Body of pancreas (tissue), 4 donors: ENCODE data around the gene COL4A2. TPM values are rescaled to one million over a fixed set of nuclear protein-coding genes. Genes with fewer than 3 reads are reported as not detected.

ENCODE experiments used
- ATAC-seq: fragments of 150-250 bp; one replicate; pipeline ENCODE4 v1.9.1; 2016
- DNase-seq, 4 donors: peaks; one replicate each; pipeline ENCODE4 v3.0.0-alpha.2; 2019
- H3K27ac ChIP-seq, 4 donors: fragments of 200-600 bp; sonication (generic); 1 replicate in 3 of 4; 2 replicates in 1 of 4; pipeline versions ENCODE4 v1.5.1 to v1.6.1; 2016 to 2019; ENCODE audit warnings: mild to moderate bottlenecking in 1 of 4, mixed read lengths in 1 of 4, moderate library complexity in 1 of 4
- H3K27me3 ChIP-seq, 2 donors: fragments of 200-600 bp; sonication (generic); one replicate each; pipeline ENCODE4 v1.6.0; 2016; ENCODE audit warnings: mild to moderate bottlenecking in 1 of 2
- H3K36me3 ChIP-seq, 2 donors: fragments of 200-600 bp; sonication (generic); replicated peaks in 1 of 2; 2 replicates each; pipeline ENCODE4 v1.5.1; 2016; ENCODE audit warnings: low read depth in 2 of 2; ENCODE audit not compliant: insufficient read depth in 1 of 2
- H3K4me1 ChIP-seq: fragments of 200-600 bp; sonication (generic); one replicate; pipeline ENCODE4 v1.6.0; 2016
- H3K4me3 ChIP-seq, 2 donors: fragments of 200-600 bp; sonication (generic); 1 replicate in 1 of 2; 2 replicates in 1 of 2; pipeline ENCODE4 v1.5.1; 2016 to 2019
- H3K9me3 ChIP-seq, 3 donors: fragments of 200-600 bp; sonication (generic); 1 replicate in 2 of 3; 2 replicates in 1 of 3; pipeline ENCODE4 v1.5.1; 2016
- POLR2A ChIP-seq, 3 donors: fragments of 450-650 bp; IDR thresholded peaks; one replicate each; pipeline ENCODE4 v1.6.1; 2016; ENCODE audit warnings: antibody characterized with exemption in 3 of 3, mild to moderate bottlenecking in 2 of 3
- WGBS, 2 donors: methylation state at CpG; one replicate each; pipeline ENCODE4 v1.1.5; 2017; 5-methylcytosine and 5-hydroxymethylcytosine counted together
- intact Hi-C: fragments of 100-400 bp; cut with DNase I; formaldehyde crosslinking; loops from one replicate; pipeline ENCODE4 v1.15.1; 2023
- total RNA-seq, 2 donors: library from RNA; depleted of rRNA; stranded (reverse); fragments of >200 nt; gene quantifications; one replicate each; pipeline ENCODE4 v1.1.0, GENCODE V29; 2016
- TF ChIP-seq, protein P1 (sequence below), 7 experiments: fragments of 450-650 bp in 4 of 7; fragments of 200-600 bp in 3 of 7; sonication (generic) in 3 of 7; IDR thresholded peaks; one replicate each; pipeline ENCODE4 v1.5.1; 2016 to 2019; ENCODE audit warnings: antibody characterized with exemption in 7 of 7

COL4A2 gene
- total RNA-seq, 2 donors from 2014 or later, result 69.3 to 230 TPM

DNA sequence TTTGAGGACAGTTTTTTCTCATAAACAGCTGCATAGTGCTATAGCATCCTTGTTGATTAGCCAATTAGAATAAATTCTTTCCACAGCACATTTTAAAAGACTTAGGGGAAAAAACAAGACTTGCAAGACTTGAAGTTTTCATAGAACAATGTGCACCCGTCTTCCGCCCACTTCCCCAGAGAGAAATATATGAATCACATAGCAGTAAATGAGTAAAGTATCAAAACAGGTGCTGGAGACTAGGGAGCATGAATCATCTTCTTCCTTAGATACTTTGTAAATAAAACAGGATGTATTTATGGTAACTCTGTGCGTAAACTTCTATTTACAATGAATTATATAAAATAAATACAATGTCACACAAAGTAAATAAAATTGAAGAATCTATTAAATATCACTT, 75.1 kb downstream of the COL4A2 start:
- intact Hi-C loops, result no loop called here
- DNase-seq (no peak), ATAC-seq (no peak)

DNA sequence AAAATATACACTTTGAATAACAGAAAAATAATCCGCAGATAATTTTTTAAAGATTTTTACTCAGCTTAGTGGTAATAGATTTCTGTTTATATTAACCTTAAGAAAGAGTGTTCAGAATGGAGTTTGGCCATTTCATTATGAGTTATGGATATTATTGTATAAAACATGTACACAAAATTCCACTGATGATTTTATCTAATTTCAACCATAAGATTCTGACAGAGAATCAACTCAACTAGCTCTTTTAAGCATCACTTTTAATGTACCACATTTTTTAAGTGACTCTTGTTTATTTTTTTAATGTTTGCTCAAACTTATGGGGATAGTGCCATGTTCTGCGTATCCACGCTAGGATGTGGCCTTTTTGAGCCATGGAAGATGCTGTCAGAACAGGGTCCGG, 75.7 kb downstream of the COL4A2 start:
- no peak overlapping the region for H3K27ac ChIP-seq
- H3K4me3 ChIP-seq, result no peak overlapping the region
- intact Hi-C loops, result no loop called here
- no peaks in the 10 kb centered on the region for H3K4me1 ChIP-seq
- no peak for TF ChIP-seq POLR2A (IDR thresholded peaks at IDR 0.05)
- TF ChIP-seq, protein P1, sequence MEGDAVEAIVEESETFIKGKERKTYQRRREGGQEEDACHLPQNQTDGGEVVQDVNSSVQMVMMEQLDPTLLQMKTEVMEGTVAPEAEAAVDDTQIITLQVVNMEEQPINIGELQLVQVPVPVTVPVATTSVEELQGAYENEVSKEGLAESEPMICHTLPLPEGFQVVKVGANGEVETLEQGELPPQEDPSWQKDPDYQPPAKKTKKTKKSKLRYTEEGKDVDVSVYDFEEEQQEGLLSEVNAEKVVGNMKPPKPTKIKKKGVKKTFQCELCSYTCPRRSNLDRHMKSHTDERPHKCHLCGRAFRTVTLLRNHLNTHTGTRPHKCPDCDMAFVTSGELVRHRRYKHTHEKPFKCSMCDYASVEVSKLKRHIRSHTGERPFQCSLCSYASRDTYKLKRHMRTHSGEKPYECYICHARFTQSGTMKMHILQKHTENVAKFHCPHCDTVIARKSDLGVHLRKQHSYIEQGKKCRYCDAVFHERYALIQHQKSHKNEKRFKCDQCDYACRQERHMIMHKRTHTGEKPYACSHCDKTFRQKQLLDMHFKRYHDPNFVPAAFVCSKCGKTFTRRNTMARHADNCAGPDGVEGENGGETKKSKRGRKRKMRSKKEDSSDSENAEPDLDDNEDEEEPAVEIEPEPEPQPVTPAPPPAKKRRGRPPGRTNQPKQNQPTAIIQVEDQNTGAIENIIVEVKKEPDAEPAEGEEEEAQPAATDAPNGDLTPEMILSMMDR (IDR thresholded peaks at IDR 0.05), result no peak
- DNase-seq (no peak), ATAC-seq (no peak)
- no peaks in the 10 kb centered on the region for H3K27me3 ChIP-seq
- 73 to 79% methylated on average over 4 of the region's 4 CpGs for WGBS, 2 donors
- H3K36me3 ChIP-seq, result no peaks in the 10 kb centered on the region
- H3K9me3 ChIP-seq, result no peaks in the 10 kb centered on the region

More for the DNA sequence above, 75.1 kb downstream of the COL4A2 start:
- Histone ChIP-seq H3K9me3 (no peaks in the 10 kb centered on the region), H3K27me3 (no peaks in the 10 kb centered on the region), H3K27ac (no peak overlapping the region), H3K36me3 (no peaks in the 10 kb centered on the region), H3K4me3 (no peak overlapping the region), H3K4me1 (no peaks in the 10 kb centered on the region)
- no peak for TF ChIP-seq POLR2A (IDR thresholded peaks at IDR 0.05)
- TF ChIP-seq, protein P1 (IDR thresholded peaks at IDR 0.05), result no peak
- WGBS, 2 donors, result 68 to 76% methylated on average over 3 of the region's 3 CpGs

DNA sequence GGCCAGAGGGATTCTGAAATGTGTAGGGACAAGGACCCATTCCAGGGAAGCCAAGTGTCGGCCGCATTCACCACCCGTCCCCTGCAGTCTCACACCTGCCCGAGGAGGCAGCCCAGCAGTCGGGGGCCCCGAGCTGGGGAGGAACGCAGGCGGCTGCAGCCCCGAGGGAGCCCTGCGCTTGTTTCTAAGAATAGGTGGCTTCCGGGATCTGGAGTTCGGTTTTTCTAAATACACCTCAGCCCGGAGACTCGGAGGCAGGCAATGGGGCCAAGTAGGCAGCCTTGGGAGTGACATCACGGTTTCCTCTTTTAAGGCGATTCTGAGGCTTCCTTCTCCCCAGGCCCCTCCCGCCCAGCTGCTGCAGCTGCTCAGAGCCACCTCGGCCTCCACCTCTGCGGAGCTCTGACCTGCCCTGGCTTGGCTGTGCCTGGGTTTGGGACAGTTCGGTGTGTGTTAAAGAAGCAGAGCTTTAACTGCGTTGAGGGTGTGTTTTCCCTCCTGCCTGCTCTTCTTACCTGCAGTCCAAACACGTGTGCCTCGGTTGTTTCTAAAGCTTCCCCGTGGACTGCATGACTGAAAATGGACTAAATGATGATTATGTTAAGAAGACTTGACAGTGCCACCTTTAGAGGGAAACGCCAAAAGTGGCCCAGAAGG, 80.5 kb downstream of the COL4A2 start:
- peak overlapping the region in 2 of 4 donors; percentile 16 to 42 for H3K27ac ChIP-seq

DNA sequence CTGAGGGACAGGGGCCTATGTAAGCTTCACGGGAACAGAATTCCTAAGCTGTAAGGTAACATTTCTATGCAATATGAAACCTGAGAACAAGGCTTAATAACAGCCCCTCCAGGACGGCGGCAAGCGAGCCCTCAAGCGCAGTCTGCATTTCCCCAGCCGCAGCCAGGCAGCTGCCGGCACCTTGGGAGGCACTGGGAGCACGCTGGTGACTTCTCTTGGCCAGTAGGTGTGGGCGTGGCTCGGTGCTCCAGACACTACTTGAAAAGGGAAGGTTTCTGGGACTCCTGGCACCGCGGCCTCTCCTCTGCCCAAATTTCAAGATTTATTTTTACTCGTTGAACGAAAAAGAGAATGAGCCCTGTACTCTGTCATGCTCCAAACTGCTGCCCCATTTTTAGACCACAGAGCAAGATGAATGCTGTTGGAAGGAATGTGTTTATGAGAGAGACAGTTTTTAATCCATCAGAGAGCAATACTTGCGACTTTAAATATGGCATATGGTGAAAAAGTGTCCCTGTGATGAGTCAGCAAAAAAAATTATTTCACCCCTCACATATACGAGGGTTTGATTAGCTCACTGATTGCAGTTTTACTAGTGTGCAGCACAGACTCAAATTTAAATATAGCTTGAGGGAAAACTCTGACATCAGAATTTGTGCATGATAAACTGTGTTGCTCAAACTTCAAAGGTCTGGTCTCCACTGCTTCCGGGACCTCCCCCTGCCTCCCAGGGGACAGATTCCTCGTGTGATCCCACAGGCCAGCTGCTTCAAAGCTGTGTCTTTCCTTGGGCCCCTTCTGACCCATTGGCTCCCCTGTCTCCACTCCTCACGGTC, 81.2 kb downstream of the COL4A2 start:
- ATAC-seq (peak; percentile 45), DNase-seq (no peak)
- Histone ChIP-seq H3K27ac (peak overlapping the region in 1 of 4 donors; percentile 42), H3K9me3 (no peaks in the 10 kb centered on the region), H3K36me3 (no peaks in the 10 kb centered on the region), H3K4me3 (no peak overlapping the region), H3K4me1 (no peaks in the 10 kb centered on the region), H3K27me3 (no peaks in the 10 kb centered on the region)
- intact Hi-C loops, result no loop called here
- 41 to 44% methylated on average over 19 of the region's 19 CpGs for WGBS, 2 donors
- TF ChIP-seq POLR2A (IDR thresholded peaks at IDR 0.05), result no peak
- TF ChIP-seq, protein P1 (IDR thresholded peaks at IDR 0.05), result no peak

More for the DNA sequence above, 80.5 kb downstream of the COL4A2 start:
- no peak for DNase-seq
- Histone ChIP-seq H3K36me3 (no peaks in the 10 kb centered on the region), H3K9me3 (no peaks in the 10 kb centered on the region), H3K27me3 (no peaks in the 10 kb centered on the region), H3K4me1 (no peaks in the 10 kb centered on the region), H3K4me3 (no peak overlapping the region)
- ATAC-seq, result peak; percentile 40
- TF ChIP-seq, protein P1 (IDR thresholded peaks at IDR 0.05), result no peak
- no peak for TF ChIP-seq POLR2A (IDR thresholded peaks at IDR 0.05)
- intact Hi-C loops, result no loop called here
- 40 to 45% methylated on average over 17 to 25 of the region's 25 CpGs for WGBS, 2 donors
